Osteocyte (in vitro differentiated cells): ENCODE measurements around the gene TBX4. TPM values are rescaled to one million over a fixed set of nuclear protein-coding genes. Genes with fewer than 3 reads are reported as not detected.

Source experiments
- DNase-seq: peaks from one replicate; pipeline ENCODE4 v3.0.0; 2021; ENCODE audit warnings: mixed read lengths; ENCODE audit not compliant: unreplicated experiment; ENCODE audit errors: extremely low spot score
- H3K27ac Mint-ChIP-seq: one replicate; pipeline ENCODE4 v1.8.0; 2021; ENCODE audit warnings: mild to moderate bottlenecking, mixed read lengths; ENCODE audit not compliant: unreplicated experiment
- H3K27me3 Mint-ChIP-seq: one replicate; pipeline ENCODE4 v1.8.0; 2021; ENCODE audit warnings: mixed read lengths; ENCODE audit not compliant: unreplicated experiment
- H3K36me3 Mint-ChIP-seq: one replicate; pipeline ENCODE4 v1.8.0; 2021; ENCODE audit warnings: mixed read lengths; ENCODE audit not compliant: unreplicated experiment
- H3K4me1 Mint-ChIP-seq: one replicate; pipeline ENCODE4 v1.8.0; 2021; ENCODE audit warnings: mixed read lengths; ENCODE audit not compliant: unreplicated experiment
- H3K4me3 Mint-ChIP-seq: one replicate; pipeline ENCODE4 v1.8.0; 2021; ENCODE audit warnings: mild to moderate bottlenecking, moderate library complexity, mixed read lengths; ENCODE audit not compliant: unreplicated experiment
- H3K9me3 Mint-ChIP-seq: one replicate; pipeline ENCODE4 v1.8.0; 2021; ENCODE audit warnings: mixed read lengths; ENCODE audit not compliant: unreplicated experiment
- CTCF ChIP-seq: fragments of 200-600 bp; sonication (generic); IDR thresholded peaks from 2 replicates; pipeline ENCODE4 v1.5.0; 2021; ENCODE audit warnings: antibody characterized with exemption, mild to moderate bottlenecking, moderate library complexity
- total RNA-seq: library from RNA; stranded (reverse); gene quantifications from 2 replicates; pipeline ENCODE4 v1.2.1, GENCODE V29; 2021

The TBX4 gene
- total RNA-seq, 1 donor from 2014 or later, result not detected

GRCh38 chr17:61404913-61405685 lies 47.1 kb upstream of the TBX4 start:
- H3K4me3 Mint-ChIP-seq, result no peak overlapping the region
- TF ChIP-seq CTCF, result no peak
- H3K9me3 Mint-ChIP-seq, result no peaks in the 10 kb centered on the region
- H3K4me1 Mint-ChIP-seq, result peaks cover 26% of the 10 kb centered on the region
- no peak for DNase-seq
- H3K27ac Mint-ChIP-seq, result no peak overlapping the region
- peaks cover 16% of the 10 kb centered on the region for H3K36me3 Mint-ChIP-seq
- no peaks in the 10 kb centered on the region for H3K27me3 Mint-ChIP-seq

GRCh38 chr17:61405686-61406536 lies 46.3 kb upstream of the TBX4 start:
- H3K36me3 Mint-ChIP-seq, result peaks cover 16% of the 10 kb centered on the region
- DNase-seq, result no peak

GRCh38 chr17:61406537-61406845 lies 45.7 kb upstream of the TBX4 start:
- no peak for TF ChIP-seq CTCF
- H3K4me1 Mint-ChIP-seq, result peaks cover 26% of the 10 kb centered on the region
- H3K27ac Mint-ChIP-seq, result no peak overlapping the region
- H3K36me3 Mint-ChIP-seq, result peaks cover 14% of the 10 kb centered on the region
- H3K4me3 Mint-ChIP-seq, result no peak overlapping the region
- no peaks in the 10 kb centered on the region for H3K27me3 Mint-ChIP-seq
- no peak for DNase-seq
- H3K9me3 Mint-ChIP-seq, result no peaks in the 10 kb centered on the region

More at GRCh38 chr17:61405686-61406536, 46.3 kb upstream of the TBX4 start:
- H3K27me3 Mint-ChIP-seq, result no peaks in the 10 kb centered on the region
- H3K9me3 Mint-ChIP-seq, result no peaks in the 10 kb centered on the region
- no peak overlapping the region for H3K27ac Mint-ChIP-seq
- H3K4me3 Mint-ChIP-seq, result no peak overlapping the region
- peaks cover 32% of the 10 kb centered on the region for H3K4me1 Mint-ChIP-seq
- no peak for TF ChIP-seq CTCF

- Mint-ChIP-seq H3K4me3 (no peak overlapping the region), H3K27me3 (no peaks in the 10 kb centered on the region)
Observed at GRCh38 chr17:61406971-61407911, 45.0 kb upstream of the TBX4 start.

More at GRCh38 chr17:61406971-61407911, 45.0 kb upstream of the TBX4 start:
- TF ChIP-seq CTCF, result no peak
- no peak overlapping the region for H3K27ac Mint-ChIP-seq
- H3K4me1 Mint-ChIP-seq, result peaks cover 23% of the 10 kb centered on the region
- peaks cover 14% of the 10 kb centered on the region for H3K36me3 Mint-ChIP-seq
- DNase-seq, result no peak
- no peaks in the 10 kb centered on the region for H3K9me3 Mint-ChIP-seq
